ENCODE data around the gene DUS4L. TPM values are rescaled to one million over a fixed set of nuclear protein-coding genes. Genes with fewer than 3 reads are reported as not detected.

Gene DUS4L
- total RNA-seq, 1 experiment from 2014 or later: 9.1 TPM

GRCh38 chr7:107563081-107563774 lies 543 bp upstream of the DUS4L start:
- in situ Hi-C loops (cut with HindIII; ENCODE audit: low pct_unique_long_range_greater_than_20kb, low sequenced_read_pairs) (no loop called here), intact Hi-C loops (cut with micrococcal nuclease; ENCODE audit: unreplicated experiment) (no loop called here)
- no peak for DNase-seq (ENCODE audit: low read depth, low spot score)
- BruUV-seq (replicated peaks): no TSS peak
- H3K4me3 ChIP-seq (ENCODE audit: low read depth in 2 of 2, low read length in 2 of 2): peak overlapping the region; percentile 87 to 97
- H3K4me1 ChIP-seq (ENCODE audit: control insufficient read depth, insufficient read depth, low read length): peaks cover 30% of the 10 kb centered on the region
- peak; percentile 90 for ATAC-seq
- ChIA-PET CTCF (interaction anchor here (1.1 kb wide), 1 partner anchor 100 kb away, joined by 3 read pairs; no protein-coding TSS in a partner anchor), POLR2A (no interaction called here)
- no peaks in the 10 kb centered on the region; the same call in none of the 2 replicates for H3K36me3 ChIP-seq (ENCODE audit: control insufficient read depth, insufficient read depth, low read length)
- H3K27ac ChIP-seq (ENCODE audit: low read length): peak overlapping the region; percentile 90
- TF ChIP-seq TCF7L2 (IDR thresholded peaks at IDR 0.05; ENCODE audit: low read depth, low read length) (no peak), REST (IDR thresholded peaks at IDR 0.05; ENCODE audit: insufficient read depth in 1 of 2, low read depth in 2 of 2, low read length in 1 of 2) (no peak), SIN3A (IDR thresholded peaks at IDR 0.05; ENCODE audit: borderline replicate concordance, insufficient read depth, low read depth, low read length) (no peak), CTCF (IDR thresholded peaks at IDR 0.05) (no peak), POLR2AphosphoS5 (IDR thresholded peaks at IDR 0.05; ENCODE audit: low read depth, low read length) (no peak)
- H3K27me3 ChIP-seq (ENCODE audit: control insufficient read depth, insufficient read depth, low read length): no peaks in the 10 kb centered on the region
- H3K9me3 ChIP-seq (ENCODE audit: control insufficient read depth, insufficient read depth, low read depth, low read length): no peaks in the 10 kb centered on the region

GRCh38 chr7:107564553-107565298 lies 955 bp downstream of the DUS4L start:
- peak; percentile 78 for DNase-seq (ENCODE audit: low read depth, low spot score)
- TF ChIP-seq TCF7L2 (IDR thresholded peaks at IDR 0.05; ENCODE audit: low read depth, low read length): no peak
- no peak for TF ChIP-seq POLR2AphosphoS5 (IDR thresholded peaks at IDR 0.05; ENCODE audit: low read depth, low read length)
- TF ChIP-seq SIN3A (IDR thresholded peaks at IDR 0.05; ENCODE audit: borderline replicate concordance, insufficient read depth, low read depth, low read length): no peak
- TF ChIP-seq CTCF (IDR thresholded peaks at IDR 0.05): no peak
- no peak for TF ChIP-seq REST (IDR thresholded peaks at IDR 0.05; ENCODE audit: insufficient read depth in 1 of 2, low read depth in 2 of 2, low read length in 1 of 2)
- intact Hi-C loops (cut with micrococcal nuclease; ENCODE audit: unreplicated experiment) (no loop called here), in situ Hi-C loops (cut with HindIII; ENCODE audit: low pct_unique_long_range_greater_than_20kb, low sequenced_read_pairs) (no loop called here)
- CTCF ChIA-PET: interaction anchor here (1.1 kb wide), 1 partner anchor 102 kb away, joined by 3 read pairs; no protein-coding TSS in a partner anchor
- Histone ChIP-seq H3K4me1 (ENCODE audit: control insufficient read depth, insufficient read depth, low read length) (peaks cover 28% of the 10 kb centered on the region), H3K27me3 (ENCODE audit: control insufficient read depth, insufficient read depth, low read length) (no peaks in the 10 kb centered on the region), H3K27ac (ENCODE audit: low read length) (peak overlapping the region; percentile 90), H3K36me3 (ENCODE audit: control insufficient read depth, insufficient read depth, low read length) (no peaks in the 10 kb centered on the region; the same call in none of the 2 replicates), H3K9me3 (ENCODE audit: control insufficient read depth, insufficient read depth, low read depth, low read length) (no peaks in the 10 kb centered on the region), H3K4me3 (ENCODE audit: low read depth in 2 of 2, low read length in 2 of 2) (peak overlapping the region; percentile 87 to 97)
- ATAC-seq: peak; percentile 22; the same call in 1 of the 2 replicates
- POLR2A ChIA-PET: no interaction called here
- TSS peak; percentile 76 for BruUV-seq (replicated peaks)
